ENCODE data around the gene CST9.

Gene CST9, protein sequence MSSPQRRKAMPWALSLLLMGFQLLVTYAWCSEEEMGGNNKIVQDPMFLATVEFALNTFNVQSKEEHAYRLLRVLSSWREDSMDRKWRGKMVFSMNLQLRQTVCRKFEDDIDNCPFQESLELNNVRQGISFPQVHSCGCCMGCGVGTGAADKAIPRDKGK

GRCh38 chr20:23605867-23606651 is at the start of gene CST9:
CST9 (minus strand) TSS chr20:23605917; CDS start chr20:23605864, 53 bp downstream.
- in situ Hi-C loops (cut with HindIII; ENCODE audit: low sequenced_read_pairs): loop anchor here (25.0 kb wide), 1 partner anchor 194 kb away; the partner anchor contains the start of gene NAPB

GRCh38 chr20:23654717-23655116 is 49.0 kb upstream of the CST9 start:
- in situ Hi-C loops (cut with HindIII; ENCODE audit: low sequenced_read_pairs): no loop called here

DNA sequence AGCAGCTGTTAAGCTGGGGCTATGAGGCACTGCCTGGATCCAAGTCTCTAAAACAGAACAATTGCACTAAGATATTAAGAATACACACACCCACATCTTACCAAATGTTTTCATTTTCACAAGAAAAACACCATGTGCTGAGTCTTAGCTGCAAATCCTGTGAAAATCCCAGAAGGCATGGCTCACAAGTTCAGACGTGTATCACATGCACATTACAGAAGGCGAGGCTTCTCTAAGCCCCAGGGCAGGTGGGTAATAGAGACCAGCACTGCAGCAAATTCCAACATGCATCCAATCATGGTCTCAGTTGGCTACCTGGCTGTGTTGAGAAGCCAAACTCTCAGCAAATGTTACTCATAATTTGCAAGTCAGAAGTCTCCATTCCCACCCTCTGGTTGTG is 48.3 kb upstream of the CST9 start:
- in situ Hi-C loops (cut with HindIII; ENCODE audit: low sequenced_read_pairs): no loop called here

DNA sequence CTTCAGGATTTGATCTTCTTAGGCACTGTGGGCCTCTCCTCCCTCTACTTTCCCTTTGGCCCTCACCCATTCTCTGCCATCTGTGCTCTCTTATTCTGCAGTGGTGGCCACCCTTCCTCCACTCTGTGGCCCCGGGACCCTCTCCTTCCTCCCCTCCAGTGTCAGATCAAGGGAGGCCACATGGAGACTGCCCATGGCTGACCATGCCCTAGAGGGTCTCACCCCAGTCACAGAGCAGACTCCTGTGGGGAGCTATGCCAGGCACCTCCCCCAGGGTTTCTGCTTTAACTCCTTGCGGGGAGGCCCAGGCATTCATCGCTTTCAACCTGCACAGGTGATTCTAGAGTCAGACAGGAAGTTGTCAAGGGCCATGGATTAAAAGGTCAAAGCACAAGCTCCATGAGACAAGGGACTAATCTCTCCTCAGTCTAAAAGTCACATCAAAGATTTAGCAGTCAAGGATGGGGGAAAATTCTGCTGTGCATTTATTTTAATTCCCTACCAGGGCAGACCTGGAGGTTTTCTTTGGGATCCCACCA is 47.8 kb upstream of the CST9 start:
- in situ Hi-C loops (cut with HindIII; ENCODE audit: low sequenced_read_pairs): no loop called here

DNA sequence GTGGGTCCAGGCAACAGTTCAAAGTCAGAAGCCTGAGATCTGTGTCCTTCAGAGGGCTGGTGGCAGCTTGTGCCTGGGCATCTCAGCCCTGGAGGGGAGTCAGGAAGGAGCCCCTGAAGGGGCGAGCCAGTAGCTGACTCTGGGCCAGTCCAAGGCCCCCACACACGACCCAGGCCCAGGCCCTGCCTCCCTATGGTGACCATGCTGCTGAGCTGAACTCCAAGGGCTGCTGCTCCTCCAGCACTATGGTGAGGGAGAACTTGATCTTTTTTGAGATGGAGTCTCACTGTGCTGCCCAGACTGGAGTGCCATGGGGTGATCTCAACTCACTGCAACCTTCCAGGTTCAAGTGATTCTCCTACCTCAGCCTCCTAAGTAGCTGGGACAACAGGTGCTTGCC is 47.2 kb upstream of the CST9 start:
- in situ Hi-C loops (cut with HindIII; ENCODE audit: low sequenced_read_pairs): no loop called here

DNA sequence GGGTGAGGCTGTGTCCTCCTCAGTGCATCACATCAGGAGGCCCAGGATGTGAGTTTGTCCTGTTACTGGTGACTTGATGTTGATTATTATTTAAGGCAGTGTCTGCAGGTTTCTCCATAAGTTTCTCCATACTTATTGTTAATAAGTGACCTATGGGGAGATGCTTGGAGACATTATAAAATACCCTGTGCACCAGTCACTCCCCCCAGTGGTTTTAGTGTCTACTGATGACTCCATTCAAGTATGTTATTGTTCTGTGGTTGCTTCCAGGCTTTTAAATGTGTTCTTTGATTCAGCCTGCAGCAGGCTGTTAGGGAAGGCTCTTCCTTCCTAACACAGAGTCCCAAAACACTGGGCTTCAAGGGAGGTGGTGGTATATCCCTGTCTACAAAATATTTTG is 46.7 kb upstream of the CST9 start:
- in situ Hi-C loops (cut with HindIII; ENCODE audit: low sequenced_read_pairs): no loop called here

DNA sequence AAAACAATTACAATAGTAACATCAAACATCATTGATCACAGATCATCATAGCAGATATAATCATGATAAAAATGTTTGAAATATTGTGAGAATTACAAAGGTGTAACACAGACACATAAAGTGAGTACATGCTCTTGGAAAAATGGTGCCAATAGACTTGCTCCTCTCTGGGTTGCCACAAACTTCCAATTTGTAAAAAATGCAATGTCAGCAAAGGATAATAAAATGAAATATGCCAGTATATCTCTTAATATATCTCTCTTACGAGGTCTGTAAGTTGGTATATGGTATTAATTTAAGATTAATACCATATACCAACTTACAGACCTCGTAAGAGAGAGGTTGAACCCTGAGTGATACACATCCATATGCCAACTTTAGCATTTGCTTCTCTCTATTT is 45.4 kb upstream of the CST9 start:
- in situ Hi-C loops (cut with HindIII; ENCODE audit: low sequenced_read_pairs): no loop called here

- in situ Hi-C loops (cut with HindIII; ENCODE audit: low sequenced_read_pairs): no loop called here
Measured at GRCh38 chr20:23649830-23650417, 44.2 kb upstream of the CST9 start.

GRCh38 chr20:23649242-23649641 is 43.5 kb upstream of the CST9 start:
- in situ Hi-C loops (cut with HindIII; ENCODE audit: low sequenced_read_pairs): no loop called here

DNA sequence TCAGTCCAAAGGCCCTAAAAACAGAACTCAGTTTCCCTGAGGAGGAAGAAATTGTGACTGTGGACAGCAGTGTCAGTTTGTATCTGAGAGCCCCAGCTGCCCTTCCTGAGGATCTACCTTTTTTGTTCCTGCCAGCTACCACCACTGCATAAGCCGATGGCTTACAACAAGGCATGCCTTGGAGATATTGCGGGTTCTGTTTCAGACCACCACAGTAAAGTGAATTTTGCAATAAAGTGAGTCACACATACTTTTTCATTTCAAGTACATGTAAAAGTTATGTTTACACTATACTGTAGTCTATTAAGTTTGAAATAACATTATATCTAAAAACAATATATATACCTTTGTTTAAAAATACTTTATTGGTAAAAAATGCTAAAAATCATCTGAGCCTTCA is 41.6 kb upstream of the CST9 start:
- in situ Hi-C loops (cut with HindIII; ENCODE audit: low sequenced_read_pairs): no loop called here

DNA sequence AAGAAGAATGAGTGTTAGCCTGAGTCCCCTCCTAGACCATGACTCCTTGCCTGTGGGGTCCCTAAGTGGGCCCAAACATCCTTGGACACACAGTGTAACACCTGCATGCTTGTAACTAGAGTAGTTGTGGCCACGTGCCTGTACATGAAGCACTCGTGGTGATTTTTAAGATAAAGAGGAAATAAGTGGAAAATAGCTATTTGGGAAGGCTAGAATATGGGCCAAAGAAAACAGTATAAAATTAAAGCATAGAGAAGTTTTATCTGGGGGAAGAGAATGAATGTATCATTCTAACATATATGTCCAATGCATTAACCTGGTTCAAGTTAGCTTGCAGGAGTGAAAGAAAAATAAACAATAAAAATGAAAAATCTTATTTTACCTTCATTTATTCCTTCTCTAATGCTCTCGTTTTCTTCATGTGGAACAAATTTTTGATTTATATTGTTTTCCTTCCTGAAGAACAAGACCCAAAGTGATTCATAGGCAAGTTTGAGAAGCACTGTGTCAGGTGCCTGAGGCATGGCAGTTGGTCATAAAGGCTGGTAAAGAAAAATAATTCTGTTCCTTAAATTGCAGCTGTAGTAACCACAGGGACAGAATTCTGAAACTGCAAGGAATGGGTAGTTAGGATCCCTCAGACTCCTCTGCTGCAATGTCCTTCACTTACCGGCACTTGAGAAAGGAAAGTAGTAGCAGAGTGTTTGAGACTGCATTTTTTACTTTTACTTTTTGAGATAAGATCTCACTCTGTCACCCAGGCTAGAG is 40.6 kb upstream of the CST9 start:
- in situ Hi-C loops (cut with HindIII; ENCODE audit: low sequenced_read_pairs): no loop called here

DNA sequence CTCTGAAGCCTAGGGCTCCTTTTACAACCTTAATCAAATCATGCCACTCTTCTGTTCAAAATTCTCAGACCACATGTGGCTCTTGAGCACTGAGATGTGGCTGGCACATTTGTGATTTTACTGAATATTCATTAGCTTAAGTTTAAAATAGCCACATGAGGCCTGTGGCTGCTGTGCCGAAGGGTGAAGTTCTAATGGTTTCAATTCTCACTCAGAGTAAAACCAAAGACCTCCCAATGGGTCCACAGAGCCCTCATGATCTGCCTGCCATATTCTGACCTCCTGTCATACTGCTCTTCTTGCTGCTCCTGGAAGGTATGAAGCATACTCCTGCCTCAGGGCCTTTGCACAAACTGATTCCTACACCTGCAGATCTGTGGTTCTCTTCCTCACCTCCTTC is 39.9 kb upstream of the CST9 start:
- in situ Hi-C loops (cut with HindIII; ENCODE audit: low sequenced_read_pairs): no loop called here

- in situ Hi-C loops (cut with HindIII; ENCODE audit: low sequenced_read_pairs): no loop called here
Measured at GRCh38 chr20:23644164-23644563, 38.4 kb upstream of the CST9 start.

DNA sequence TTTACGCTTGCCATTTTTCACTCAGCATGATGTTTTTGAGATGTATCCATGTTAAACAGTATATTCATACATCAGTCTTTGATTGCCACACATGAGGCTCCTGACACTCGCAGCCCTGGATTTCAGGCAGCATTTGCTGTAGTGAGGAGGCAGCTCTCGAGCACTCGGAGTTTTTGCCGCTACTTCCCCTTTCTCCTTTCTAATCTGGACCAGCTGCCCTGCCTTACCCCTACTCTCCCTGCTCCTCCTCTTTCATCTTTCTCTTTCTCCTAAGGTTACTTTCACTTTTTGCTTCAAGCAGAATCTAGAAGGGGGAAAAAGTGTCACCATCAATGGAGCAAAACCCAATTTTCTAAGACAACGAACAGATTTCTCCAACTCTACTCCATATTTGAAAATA is 37.9 kb upstream of the CST9 start:
- in situ Hi-C loops (cut with HindIII; ENCODE audit: low sequenced_read_pairs): no loop called here

- in situ Hi-C loops (cut with HindIII; ENCODE audit: low sequenced_read_pairs): no loop called here
Measured at GRCh38 chr20:23641936-23642751, 36.4 kb upstream of the CST9 start.

DNA sequence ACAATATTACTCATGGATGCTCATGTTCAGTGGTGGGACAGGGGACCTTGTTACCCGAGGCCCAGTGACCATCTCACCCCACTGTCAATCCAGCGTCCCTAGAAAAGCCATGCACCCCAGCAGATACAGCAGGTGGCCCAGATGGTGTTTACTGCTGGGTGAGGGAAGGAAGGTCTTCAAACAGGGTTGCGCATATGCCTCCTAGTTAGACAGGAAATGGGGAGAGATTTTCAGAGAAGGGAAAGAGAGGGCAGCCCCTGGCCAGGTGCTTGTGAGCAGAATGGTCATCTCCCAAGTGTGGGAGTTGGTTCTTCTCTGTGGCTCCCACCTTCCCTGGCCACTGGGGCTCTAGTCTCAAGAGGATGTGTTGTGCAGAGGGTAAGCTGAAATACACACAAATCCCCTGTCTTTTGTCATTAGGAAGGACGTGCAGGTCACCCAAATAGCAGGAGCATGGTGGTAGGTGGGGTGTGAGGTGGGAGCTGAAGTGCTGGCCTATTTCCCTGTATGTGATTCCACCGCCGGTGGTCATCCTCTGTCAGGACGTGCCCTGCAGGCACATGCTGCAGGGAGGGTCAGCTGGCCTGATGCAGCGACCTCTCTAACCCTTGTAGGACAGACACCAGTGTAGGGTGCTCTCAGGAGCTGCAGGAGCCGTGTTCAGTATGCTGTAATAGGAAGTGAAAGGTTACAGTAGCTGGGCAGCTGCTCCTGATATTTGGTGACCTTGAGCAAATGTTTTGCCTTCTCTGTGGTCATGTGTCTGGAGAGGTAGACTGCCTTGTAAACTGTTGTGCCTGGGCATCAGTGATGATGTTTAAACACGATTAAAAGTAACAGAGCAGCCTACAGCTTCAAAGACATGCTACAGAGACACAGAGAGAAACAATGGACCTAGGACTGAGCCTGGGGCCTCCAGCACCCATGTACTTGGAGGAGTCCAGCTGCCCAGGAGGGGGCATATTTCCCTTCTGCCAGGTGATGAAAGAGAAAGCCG is 35.3 kb upstream of the CST9 start:
- in situ Hi-C loops (cut with HindIII; ENCODE audit: low sequenced_read_pairs): no loop called here

GRCh38 chr20:23640018-23640601 is 34.4 kb upstream of the CST9 start:
- in situ Hi-C loops (cut with HindIII; ENCODE audit: low sequenced_read_pairs): no loop called here

GRCh38 chr20:23639490-23639958 is 33.8 kb upstream of the CST9 start:
- in situ Hi-C loops (cut with HindIII; ENCODE audit: low sequenced_read_pairs): no loop called here

GRCh38 chr20:23638309-23638708 is 32.6 kb upstream of the CST9 start:
- in situ Hi-C loops (cut with HindIII; ENCODE audit: low sequenced_read_pairs): no loop called here
